Measurements from ENCODE around the gene RASGRF2.

RASGRF2 gene

GRCh38 chr5:81207009-81207408 is 246.8 kb downstream of the RASGRF2 start:
- Histone ChIP-seq H2AFZ (ENCODE audit: low read length) (no peak overlapping the region), H3K9me2 (replicated peaks; ENCODE audit: low read depth, low read length) (no peaks in the 10 kb centered on the region), H3K9ac (ENCODE audit: low read depth, low read length, poor library complexity, severe bottlenecking) (no peak overlapping the region), H3K36me3 (ENCODE audit: insufficient read depth, low read length) (no peaks in the 10 kb centered on the region), H3K9me3 (ENCODE audit: insufficient read depth, low read depth, low read length) (no peaks in the 10 kb centered on the region), H3K27me3 (ENCODE audit: insufficient read depth, low read length, poor library complexity, severe bottlenecking) (no peaks in the 10 kb centered on the region), H3K79me2 (ENCODE audit: insufficient read depth, low read length) (no peaks in the 10 kb centered on the region), H3K4me1 (ENCODE audit: insufficient read depth, low read length, poor library complexity, severe bottlenecking) (no peaks in the 10 kb centered on the region), H3K4me3 (ENCODE audit: low read length, poor library complexity, severe bottlenecking) (no peak overlapping the region), H3F3A (ENCODE audit: low read depth) (no peaks in the 10 kb centered on the region), H4K20me1 (ENCODE audit: insufficient read depth, low read length, poor library complexity, severe bottlenecking) (no peaks in the 10 kb centered on the region), H3K4me2 (ENCODE audit: low read depth, low read length, poor library complexity, severe bottlenecking) (no peak overlapping the region)
- no peak for TF ChIP-seq EZH2phosphoT487 (IDR thresholded peaks at IDR 0.05; ENCODE audit: borderline replicate concordance)
- TF ChIP-seq CTCF (conservative IDR thresholded peaks at IDR 0.05; ENCODE audit: low read length), result peak; percentile 65

GRCh38 chr5:81208904-81209303 is 248.7 kb downstream of the RASGRF2 start:
- Histone ChIP-seq H3K9me2 (replicated peaks; ENCODE audit: low read depth, low read length) (no peaks in the 10 kb centered on the region), H3K9ac (ENCODE audit: low read depth, low read length, poor library complexity, severe bottlenecking) (no peak overlapping the region), H3F3A (ENCODE audit: low read depth) (no peaks in the 10 kb centered on the region), H2AFZ (ENCODE audit: low read length) (no peak overlapping the region), H3K36me3 (ENCODE audit: insufficient read depth, low read length) (no peaks in the 10 kb centered on the region), H3K9me3 (ENCODE audit: insufficient read depth, low read depth, low read length) (no peaks in the 10 kb centered on the region), H4K20me1 (ENCODE audit: insufficient read depth, low read length, poor library complexity, severe bottlenecking) (no peaks in the 10 kb centered on the region), H3K4me1 (ENCODE audit: insufficient read depth, low read length, poor library complexity, severe bottlenecking) (no peaks in the 10 kb centered on the region), H3K27me3 (ENCODE audit: insufficient read depth, low read length, poor library complexity, severe bottlenecking) (no peaks in the 10 kb centered on the region), H3K4me3 (ENCODE audit: low read length, poor library complexity, severe bottlenecking) (no peak overlapping the region), H3K4me2 (ENCODE audit: low read depth, low read length, poor library complexity, severe bottlenecking) (no peak overlapping the region), H3K79me2 (ENCODE audit: insufficient read depth, low read length) (no peaks in the 10 kb centered on the region)
- TF ChIP-seq CTCF (conservative IDR thresholded peaks at IDR 0.05; ENCODE audit: low read length) (no peak), EZH2phosphoT487 (IDR thresholded peaks at IDR 0.05; ENCODE audit: borderline replicate concordance) (no peak)

- Histone ChIP-seq H3K36me3 (ENCODE audit: insufficient read depth, low read length) (no peaks in the 10 kb centered on the region), H3K4me1 (ENCODE audit: insufficient read depth, low read length, poor library complexity, severe bottlenecking) (no peaks in the 10 kb centered on the region), H4K20me1 (ENCODE audit: insufficient read depth, low read length, poor library complexity, severe bottlenecking) (no peaks in the 10 kb centered on the region), H3K9me2 (replicated peaks; ENCODE audit: low read depth, low read length) (no peaks in the 10 kb centered on the region), H3K4me3 (ENCODE audit: low read length, poor library complexity, severe bottlenecking) (no peak overlapping the region), H3K9me3 (ENCODE audit: insufficient read depth, low read depth, low read length) (no peaks in the 10 kb centered on the region), H3K79me2 (ENCODE audit: insufficient read depth, low read length) (no peaks in the 10 kb centered on the region), H3K9ac (ENCODE audit: low read depth, low read length, poor library complexity, severe bottlenecking) (no peak overlapping the region), H3F3A (ENCODE audit: low read depth) (no peaks in the 10 kb centered on the region), H2AFZ (ENCODE audit: low read length) (no peak overlapping the region), H3K27me3 (ENCODE audit: insufficient read depth, low read length, poor library complexity, severe bottlenecking) (no peaks in the 10 kb centered on the region), H3K4me2 (ENCODE audit: low read depth, low read length, poor library complexity, severe bottlenecking) (no peak overlapping the region)
- TF ChIP-seq EZH2phosphoT487 (IDR thresholded peaks at IDR 0.05; ENCODE audit: borderline replicate concordance) (no peak), CTCF (conservative IDR thresholded peaks at IDR 0.05; ENCODE audit: low read length) (no peak)
Measured at GRCh38 chr5:81209386-81209785, 249.2 kb downstream of the RASGRF2 start.

All from Loucy (cell line).